Bronchial epithelial cell (primary cell): ENCODE results near the gene HEATR1. TPM values are rescaled to one million over a fixed set of nuclear protein-coding genes. Genes with fewer than 3 reads are reported as not detected.

Source experiments
- DNase-seq: peaks from one replicate; pipeline ENCODE4 v3.0.0-alpha.2; 2010; ENCODE audit warnings: low read depth
- FAIRE-seq: peaks from 2 replicates; lab custom pipeline; 2011; peaks lifted over from hg19 to GRCh38; lab: Jason Lieb, UNC
- H3K27me3 ChIP-seq: 2 replicates; pipeline ENCODE4 v1.5.1; 2011; ENCODE audit warnings: low read length; ENCODE audit not compliant: control insufficient read depth, insufficient read depth
- H3K36me3 ChIP-seq: 2 replicates; pipeline ENCODE4 v1.5.1; 2011; ENCODE audit warnings: low read length; ENCODE audit not compliant: control insufficient read depth, insufficient read depth
- H3K4me3 ChIP-seq: 2 replicates; pipeline ENCODE4 v1.5.1; 2011; ENCODE audit warnings: mild to moderate bottlenecking, low read depth, low read length, control low read depth
- CTCF ChIP-seq: IDR thresholded peaks from 2 replicates; pipeline ENCODE4 v1.5.1; 2011; ENCODE audit warnings: mild to moderate bottlenecking, moderate library complexity, low read length, control low read depth, inconsistent platforms; ENCODE audit not compliant: insufficient read depth, severe bottlenecking
- total RNA-seq: library from RNA; depleted of rRNA; stranded (reverse); fragments of >200 nt; gene quantifications from 2 replicates; pipeline ENCODE4 v1.2.1, GENCODE V29; 2014

HEATR1 gene
- total RNA-seq: 18.6 and 37.4 TPM in 2 replicates

- no peak for TF ChIP-seq CTCF
- DNase-seq: peak; percentile 92
- peak within 1 kb of the TSS; percentile 90 for H3K4me3 ChIP-seq
- H3K27me3 ChIP-seq: no peaks in the 10 kb centered on the region
- FAIRE-seq: peak; percentile 32
- H3K36me3 ChIP-seq: peaks cover 3% of the 10 kb centered on the region
Observed at GRCh38 chr1:236603991-236604904, at the start of gene HEATR1. HEATR1 (minus strand) TSS chr1:236604516; CDS start chr1:236604095, 421 bp downstream.

GRCh38 chr1:236645016-236645680 lies 40.8 kb upstream of the HEATR1 start:
- FAIRE-seq (no peak), DNase-seq (no peak)
- TF ChIP-seq CTCF: no peak
- Histone ChIP-seq H3K36me3 (no peaks in the 10 kb centered on the region), H3K27me3 (no peaks in the 10 kb centered on the region), H3K4me3 (no peak overlapping the region)

- H3K27me3 ChIP-seq: no peaks in the 10 kb centered on the region
- no peak for FAIRE-seq
Observed at GRCh38 chr1:236642763-236643162, 38.4 kb upstream of the HEATR1 start.

GRCh38 chr1:236639686-236640085 lies 35.4 kb upstream of the HEATR1 start:
- Histone ChIP-seq H3K4me3 (no peak overlapping the region), H3K36me3 (no peaks in the 10 kb centered on the region), H3K27me3 (no peaks in the 10 kb centered on the region)
- no peak for TF ChIP-seq CTCF
- FAIRE-seq: no peak
- DNase-seq: no peak

More at GRCh38 chr1:236642763-236643162, 38.4 kb upstream of the HEATR1 start:
- no peak for TF ChIP-seq CTCF
- no peaks in the 10 kb centered on the region for H3K36me3 ChIP-seq
- H3K4me3 ChIP-seq: no peak overlapping the region
- no peak for DNase-seq

GRCh38 chr1:236638945-236639344 lies 34.6 kb upstream of the HEATR1 start:
- TF ChIP-seq CTCF: no peak
- Histone ChIP-seq H3K27me3 (no peaks in the 10 kb centered on the region), H3K36me3 (no peaks in the 10 kb centered on the region), H3K4me3 (no peak overlapping the region)
- DNase-seq: no peak
- FAIRE-seq: no peak
